ENCODE results near the gene TBL1XR1. TPM values are rescaled to one million over a fixed set of nuclear protein-coding genes. Genes with fewer than 3 reads are reported as not detected.

TBL1XR1 gene
- total and polyA plus RNA-seq, 2 of the 4 experiments (the other 2 are of a cell fraction), result 25.2 to 170 TPM

DNA sequence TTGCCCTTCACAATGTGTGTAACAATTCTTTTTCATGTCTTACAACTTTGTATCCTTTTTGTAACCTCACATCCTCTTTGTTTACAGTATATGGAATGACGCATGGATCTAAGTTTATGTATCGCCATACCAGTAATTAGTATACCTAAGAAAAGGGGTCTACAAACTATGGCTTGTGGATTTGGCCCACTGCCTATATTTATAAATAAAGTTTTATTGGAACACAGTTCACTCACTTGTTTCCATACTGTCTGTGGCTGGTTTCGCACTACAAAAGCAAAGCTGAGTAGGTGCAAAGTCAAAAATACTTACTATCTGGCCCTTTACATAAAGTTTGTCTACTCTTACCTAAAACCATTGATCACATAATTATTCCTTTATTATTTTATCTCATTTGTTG lies 226.5 kb downstream of the TBL1XR1 start:
- Histone ChIP-seq H3K36me3 (ENCODE audit: control insufficient read depth, insufficient read depth, low read length) (no peaks in the 10 kb centered on the region), H3K18ac (ENCODE audit: low read depth, low read length) (no peak overlapping the region), H4K8ac (ENCODE audit: low read depth in 2 of 2, low read length in 2 of 2) (no peak overlapping the region), H2BK20ac (ENCODE audit: low read depth, low read length) (no peak overlapping the region), H4K20me1 (ENCODE audit: insufficient read depth, low read length) (no peaks in the 10 kb centered on the region), H3K4me2 (ENCODE audit: low read depth, low read length) (no peak overlapping the region), H2AFZ (replicated peaks; ENCODE audit: low read length, poor library complexity) (no peak overlapping the region), H3K27ac (ENCODE audit: insufficient read depth, low read length) (no peak overlapping the region), H3K14ac (replicated peaks; ENCODE audit: low read depth, low read length) (no peak overlapping the region), H3K9me1 (ENCODE audit: insufficient read depth, low read length) (no peaks in the 10 kb centered on the region), H3K4me1 (ENCODE audit: control insufficient read depth, insufficient read depth, low read length) (peaks cover 4% of the 10 kb centered on the region; the same call in 1 of the 2 replicates), H3K79me1 (ENCODE audit: low read depth in 1 of 2, low read length in 2 of 2) (no peaks in the 10 kb centered on the region), H3K9me3 (ENCODE audit: control insufficient read depth, insufficient read depth, low read length) (no peaks in the 10 kb centered on the region), H2BK15ac (ENCODE audit: low read depth, low read length) (no peak overlapping the region), H3K4ac (ENCODE audit: low read depth, low read length) (no peak overlapping the region), H3K27me3 (ENCODE audit: control insufficient read depth, insufficient read depth, low read length) (peaks cover 1% of the 10 kb centered on the region; the same call in 1 of the 2 replicates), H3K56ac (ENCODE audit: extremely low read depth, insufficient read depth, low read length) (no peak overlapping the region), H2AK9ac (replicated peaks; ENCODE audit: low read depth, low read length, poor library complexity) (no peak overlapping the region), H4K5ac (ENCODE audit: low read depth, low read length) (no peak overlapping the region), H3K4me3 (ENCODE audit: insufficient read depth, low read depth, low read length) (no peak overlapping the region), H2AK5ac (ENCODE audit: low read depth, low read length) (no peak overlapping the region), H2BK5ac (ENCODE audit: low read depth, low read length, poor library complexity, severe bottlenecking) (no peak overlapping the region), H4K91ac (ENCODE audit: insufficient read depth, low read depth, low read length) (no peak overlapping the region), H3K9ac (ENCODE audit: low read depth, low read length) (no peak overlapping the region), H3K23ac (ENCODE audit: low read depth, low read length) (no peak overlapping the region), H2BK120ac (ENCODE audit: low read depth, low read length) (no peak overlapping the region)
- no TSS peak for BruUV-seq (replicated peaks)
- no peak for DNase-seq
- ATAC-seq (ENCODE audit: low read depth), result no peak
- intact Hi-C loops (cut with micrococcal nuclease), result no loop called here
- dilution Hi-C loops (cut with HindIII; ENCODE audit: low sequenced_read_pairs, unreplicated experiment), result no loop called here
- no CpG with 5 or more reads among the region's 3 CpGs for WGBS, 2 experiments (ENCODE audit: extremely low coverage in 2 of 2, insufficient read length in 1 of 2)
- TF ChIP-seq, protein P1, sequence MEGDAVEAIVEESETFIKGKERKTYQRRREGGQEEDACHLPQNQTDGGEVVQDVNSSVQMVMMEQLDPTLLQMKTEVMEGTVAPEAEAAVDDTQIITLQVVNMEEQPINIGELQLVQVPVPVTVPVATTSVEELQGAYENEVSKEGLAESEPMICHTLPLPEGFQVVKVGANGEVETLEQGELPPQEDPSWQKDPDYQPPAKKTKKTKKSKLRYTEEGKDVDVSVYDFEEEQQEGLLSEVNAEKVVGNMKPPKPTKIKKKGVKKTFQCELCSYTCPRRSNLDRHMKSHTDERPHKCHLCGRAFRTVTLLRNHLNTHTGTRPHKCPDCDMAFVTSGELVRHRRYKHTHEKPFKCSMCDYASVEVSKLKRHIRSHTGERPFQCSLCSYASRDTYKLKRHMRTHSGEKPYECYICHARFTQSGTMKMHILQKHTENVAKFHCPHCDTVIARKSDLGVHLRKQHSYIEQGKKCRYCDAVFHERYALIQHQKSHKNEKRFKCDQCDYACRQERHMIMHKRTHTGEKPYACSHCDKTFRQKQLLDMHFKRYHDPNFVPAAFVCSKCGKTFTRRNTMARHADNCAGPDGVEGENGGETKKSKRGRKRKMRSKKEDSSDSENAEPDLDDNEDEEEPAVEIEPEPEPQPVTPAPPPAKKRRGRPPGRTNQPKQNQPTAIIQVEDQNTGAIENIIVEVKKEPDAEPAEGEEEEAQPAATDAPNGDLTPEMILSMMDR (conservative IDR thresholded peaks at IDR 0.05; ENCODE audit: low read depth, low read length), result no peak
- TF ChIP-seq CHD1 (IDR thresholded peaks at IDR 0.05; ENCODE audit: low read depth, low read length) (no peak), RCOR1 (IDR thresholded peaks at IDR 0.05; ENCODE audit: insufficient replicate concordance, low read length) (no peak), SMC3 (IDR thresholded peaks at IDR 0.05; ENCODE audit: low read depth, low read length) (no peak), FOS (IDR thresholded peaks at IDR 0.05; ENCODE audit: low read depth, low read length) (no peak), RFX5 (IDR thresholded peaks at IDR 0.05; ENCODE audit: low read depth, low read length) (no peak), CEBPB (IDR thresholded peaks at IDR 0.05; ENCODE audit: low read depth, low read length) (no peak), MAZ (IDR thresholded peaks at IDR 0.05; ENCODE audit: borderline replicate concordance, low read depth, low read length) (no peak), RAD21 (IDR thresholded peaks at IDR 0.05; ENCODE audit: low read length) (no peak), MAFK (IDR thresholded peaks at IDR 0.05; ENCODE audit: low read depth, low read length) (no peak), NFE2L2 (IDR thresholded peaks at IDR 0.05; ENCODE audit: low read depth, low read length) (no peak)
- TF ChIP-seq, protein P2, sequence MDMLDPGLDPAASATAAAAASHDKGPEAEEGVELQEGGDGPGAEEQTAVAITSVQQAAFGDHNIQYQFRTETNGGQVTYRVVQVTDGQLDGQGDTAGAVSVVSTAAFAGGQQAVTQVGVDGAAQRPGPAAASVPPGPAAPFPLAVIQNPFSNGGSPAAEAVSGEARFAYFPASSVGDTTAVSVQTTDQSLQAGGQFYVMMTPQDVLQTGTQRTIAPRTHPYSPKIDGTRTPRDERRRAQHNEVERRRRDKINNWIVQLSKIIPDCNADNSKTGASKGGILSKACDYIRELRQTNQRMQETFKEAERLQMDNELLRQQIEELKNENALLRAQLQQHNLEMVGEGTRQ (IDR thresholded peaks at IDR 0.05; ENCODE audit: low read depth, low read length), result no peak
- POLR2A ChIA-PET (ENCODE audit: unreplicated experiment), result no interaction called here
- CTCF ChIA-PET, result no interaction called here
- in situ Hi-C loops (cut with MboI; ENCODE audit: low sequenced_read_pairs), result no loop called here

Data from IMR-90 (cell line).